Adipose tissue (tissue), 3 donors: ENCODE measurements around the gene MAPK1. TPM values are rescaled to one million over a fixed set of nuclear protein-coding genes. Genes with fewer than 3 reads are reported as not detected.
"Not testable (repeated sequence)": the region's sequence is repeated elsewhere in the genome, so short reads cannot be mapped to it uniquely, and the experiment has no call there.

Source experiments
- H3K27ac ChIP-seq: one replicate; pipeline ENCODE4 v1.5.1; 2013; ENCODE audit warnings: low read depth, low read length
- WGBS, 3 donors: extraction: QIAGEN DNeasy Blood & Tissue Kit; methylation state at CpG; one replicate each; pipeline ENCODE4 v1.1.7; 2013; 5-methylcytosine and 5-hydroxymethylcytosine counted together
- polyA plus RNA-seq, 3 donors: library from polyadenylated mRNA; stranded (reverse); fragments of 200-250 nt; gene quantifications; one replicate each; pipeline ENCODE4 v1.2.3, GENCODE V29; 2013
- donor health status: healthy with polysubstance abuse.
- donor health status: Bipolar disorder and iron deficiency.
- donor health status: healthy.

MAPK1 gene
- polyA plus RNA-seq, 3 donors = 12.6 to 22.3 (median 16.6) TPM

- WGBS, 3 donors = 87 to 88% (median 88%) methylated on average over 6 of the region's 6 CpGs
- H3K27ac ChIP-seq = no peak overlapping the region
Observed at GRCh38 chr22:21741790-21742189, 125.7 kb downstream of the MAPK1 start.

GRCh38 chr22:21741059-21741458, 126.4 kb downstream of the MAPK1 start:
- 81 to 89% (median 88%) methylated on average over 10 of the region's 10 CpGs for WGBS, 3 donors
- H3K27ac ChIP-seq = no peak overlapping the region

DNA sequence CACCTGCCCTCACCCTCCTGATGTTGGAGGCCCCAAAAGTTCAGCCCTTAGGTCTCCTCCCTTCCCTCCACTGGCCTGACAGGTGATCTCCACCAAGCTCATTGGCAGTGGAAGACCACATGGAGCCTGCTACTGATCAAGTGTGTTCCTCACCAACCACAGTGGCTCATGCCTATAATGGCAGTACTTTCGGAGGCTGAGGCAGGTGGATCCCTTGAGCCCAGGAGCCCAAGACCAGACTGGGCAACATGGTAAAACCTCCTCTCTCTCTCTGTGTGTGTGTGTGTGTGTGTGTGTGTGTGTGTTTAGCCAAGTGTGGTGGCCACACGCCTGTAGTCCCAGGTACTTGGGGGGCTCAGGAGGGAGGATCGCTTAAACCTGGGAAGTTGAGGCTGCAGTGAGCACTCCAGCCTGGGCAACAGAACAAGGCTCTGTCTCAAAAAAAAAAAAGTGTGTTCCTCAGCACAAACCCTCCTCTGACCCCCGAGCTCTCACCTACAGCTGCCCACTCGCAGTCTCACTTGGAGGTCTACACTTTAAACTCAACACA, 127.5 kb downstream of the MAPK1 start:
- no peak overlapping the region for H3K27ac ChIP-seq
- 85 to 98% (median 96%) methylated on average over 5 of the region's 5 CpGs for WGBS, 3 donors

DNA sequence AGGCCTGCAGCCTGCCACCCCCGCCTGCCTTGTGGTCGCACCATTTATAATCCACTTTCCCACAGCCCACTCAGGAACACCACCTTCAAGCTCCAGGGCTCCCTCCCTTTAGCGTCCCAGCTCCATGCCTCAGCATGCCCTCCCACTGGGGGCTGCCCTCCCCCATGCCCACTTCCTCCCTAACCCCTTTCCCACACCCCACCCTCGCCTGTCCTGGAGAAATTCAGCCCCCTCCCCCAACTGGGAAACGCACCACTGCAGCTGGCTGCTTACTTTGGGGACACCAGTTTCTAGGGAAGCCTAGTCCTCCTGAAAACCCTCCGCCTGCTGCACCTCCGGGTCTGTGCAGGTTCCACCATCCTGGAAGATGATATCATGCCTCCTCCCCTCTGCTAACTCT, 128.5 kb downstream of the MAPK1 start:
- no peak overlapping the region for H3K27ac ChIP-seq
- 52 to 57% (median 54%) methylated on average over 7 of the region's 7 CpGs for WGBS, 3 donors

- WGBS, 3 donors = 81 to 86% (median 85%) methylated on average over 8 of the region's 8 CpGs
Observed at GRCh38 chr22:21738081-21738480, 129.4 kb downstream of the MAPK1 start.

GRCh38 chr22:21736948-21737347, 130.5 kb downstream of the MAPK1 start:
- WGBS, 3 donors = 83 to 86% (median 85%) methylated on average over 9 of the region's 9 CpGs
- no peak overlapping the region for H3K27ac ChIP-seq

More at GRCh38 chr22:21738081-21738480, 129.4 kb downstream of the MAPK1 start:
- H3K27ac ChIP-seq = no peak overlapping the region

- WGBS, 3 donors = 7 to 9% (median 8%) methylated on average over 39 to 65 of the region's 65 CpGs
- no peak overlapping the region for H3K27ac ChIP-seq
Observed at GRCh38 chr22:21736084-21736642, 131.3 kb downstream of the MAPK1 start.

GRCh38 chr22:21735200-21736083, 132.0 kb downstream of the MAPK1 start, which contains the start of gene YPEL1:
Gene YPEL1, minus strand, starts transcription at chr22:21735794. Its CDS starts 25,050 bp downstream, at chr22:21710744.
- H3K27ac ChIP-seq = no peak within 1 kb of the TSS
- WGBS, 3 donors = 0 to 1% (median 1%) methylated on average over 61 to 102 of the region's 102 CpGs

DNA sequence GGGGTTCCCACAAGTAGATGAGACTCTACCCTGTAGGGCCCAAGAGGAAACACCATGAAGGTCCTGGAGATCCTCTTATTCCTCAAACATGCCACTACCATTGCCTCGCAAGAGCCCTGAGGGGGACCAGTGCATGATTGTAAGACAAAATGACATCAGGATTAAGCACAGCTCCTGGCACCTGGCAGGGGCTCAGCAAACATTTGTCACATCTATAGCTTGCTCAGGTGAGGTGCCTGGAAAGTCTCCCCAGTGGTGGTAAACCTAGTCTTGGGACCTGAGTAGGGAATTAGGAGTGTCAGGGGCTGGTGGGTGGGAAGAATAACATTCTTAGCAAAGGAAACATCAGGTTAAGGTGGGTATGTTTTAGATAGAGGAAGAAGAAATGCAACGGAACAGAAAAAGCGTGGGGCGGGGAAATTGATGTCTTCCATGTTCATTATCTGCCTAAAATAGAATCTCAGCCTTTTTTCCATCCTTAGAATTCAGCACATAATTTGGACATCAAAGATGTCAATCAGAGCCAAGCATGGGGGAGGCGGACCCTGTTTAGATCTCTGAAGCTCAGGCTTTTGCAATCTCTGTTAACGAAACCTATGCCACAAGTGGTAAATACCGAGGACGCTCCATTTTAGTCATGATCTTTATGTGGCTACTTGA, 132.8 kb downstream of the MAPK1 start:
- no peak overlapping the region for H3K27ac ChIP-seq
- 14 to 21% (median 19%) methylated on average over 8 of the region's 8 CpGs for WGBS, 3 donors

- H3K27ac ChIP-seq = no peak overlapping the region
- WGBS, 3 donors = 74 to 78% (median 74%) methylated on average over 5 of the region's 5 CpGs
Observed at GRCh38 chr22:21731503-21731902, 135.9 kb downstream of the MAPK1 start.

DNA sequence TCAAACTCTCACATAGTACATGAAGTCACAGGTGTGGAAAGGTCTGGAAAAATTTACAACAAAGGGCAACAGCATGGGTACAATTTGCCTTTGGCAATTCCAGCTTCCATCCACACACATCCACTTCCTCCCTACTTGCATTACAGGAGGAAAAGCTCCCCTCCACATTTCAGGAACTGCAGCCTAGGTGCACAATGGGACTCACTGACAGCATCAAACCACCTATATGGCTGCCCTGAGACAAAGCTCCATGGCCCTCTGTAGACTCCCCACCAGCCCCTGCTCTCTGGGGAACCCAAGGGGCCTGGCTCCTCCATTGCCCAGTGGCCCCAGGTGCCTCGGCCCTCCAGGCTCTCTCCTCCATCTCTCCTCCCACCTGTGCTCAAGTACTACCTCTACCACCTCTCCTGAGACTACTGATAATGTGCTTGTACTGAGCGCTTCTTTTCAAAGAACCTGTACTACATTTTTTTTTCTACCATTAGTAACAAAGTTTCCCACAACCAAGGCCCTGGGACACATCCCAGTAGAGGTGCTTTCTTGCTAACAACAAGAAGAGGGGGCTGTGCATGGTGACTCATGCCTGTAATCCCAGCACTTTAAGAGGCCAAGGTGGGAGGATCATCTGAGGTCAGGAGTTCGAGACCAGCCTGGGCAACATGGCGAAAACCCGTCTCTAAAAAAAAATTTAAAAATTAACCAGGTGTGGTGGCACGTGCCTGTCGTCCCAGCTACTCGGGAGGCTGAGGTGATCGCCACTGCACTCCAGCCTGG, 136.7 kb downstream of the MAPK1 start:
- WGBS, 3 donors = 92 to 95% (median 93%) methylated on average over 9 of the region's 9 CpGs
- H3K27ac ChIP-seq = no peak overlapping the region

DNA sequence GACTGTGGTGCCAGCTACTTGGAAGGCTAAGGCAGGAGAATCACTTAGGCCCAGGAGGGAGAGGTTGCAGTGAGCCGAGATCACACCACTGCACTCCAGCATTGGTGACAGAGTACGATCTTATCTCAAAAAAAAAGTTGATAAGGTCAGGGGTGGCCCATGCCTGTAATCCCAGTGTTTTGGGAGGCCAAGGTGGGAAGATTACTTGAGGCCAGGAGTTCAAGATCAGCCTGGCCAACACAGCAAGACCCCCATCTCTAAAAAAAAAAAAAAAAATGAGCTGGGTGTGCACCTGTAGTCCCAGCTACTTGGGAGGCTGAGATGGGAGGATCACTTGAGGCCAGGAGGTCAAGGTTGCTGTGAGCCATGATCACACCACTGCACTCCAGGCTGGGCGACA, 138.3 kb downstream of the MAPK1 start:
- H3K27ac ChIP-seq = not testable (repeated sequence)
- WGBS, 3 donors = 81 to 96% (median 86%) methylated on average over 3 of the region's 3 CpGs

DNA sequence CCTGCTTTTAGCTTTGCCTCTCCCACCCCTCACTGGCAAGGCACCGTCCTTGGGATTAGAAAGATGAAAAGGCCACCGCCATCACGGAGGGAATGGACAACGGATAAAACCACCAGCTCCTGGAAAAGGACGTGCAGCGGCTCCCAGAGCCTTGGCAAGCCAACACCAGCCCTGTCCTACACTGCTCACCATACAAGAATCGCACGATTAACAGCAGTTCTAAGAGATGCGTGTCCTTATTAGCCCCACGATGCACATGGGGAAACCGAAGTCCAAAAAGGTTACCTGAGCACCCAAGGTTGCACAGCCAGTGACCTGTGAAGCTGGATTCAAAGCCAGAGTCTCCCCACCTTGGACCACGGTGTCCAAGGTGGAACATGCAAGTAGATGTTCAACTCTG, 139.2 kb downstream of the MAPK1 start:
- 76 to 85% (median 80%) methylated on average over 12 of the region's 12 CpGs for WGBS, 3 donors

DNA sequence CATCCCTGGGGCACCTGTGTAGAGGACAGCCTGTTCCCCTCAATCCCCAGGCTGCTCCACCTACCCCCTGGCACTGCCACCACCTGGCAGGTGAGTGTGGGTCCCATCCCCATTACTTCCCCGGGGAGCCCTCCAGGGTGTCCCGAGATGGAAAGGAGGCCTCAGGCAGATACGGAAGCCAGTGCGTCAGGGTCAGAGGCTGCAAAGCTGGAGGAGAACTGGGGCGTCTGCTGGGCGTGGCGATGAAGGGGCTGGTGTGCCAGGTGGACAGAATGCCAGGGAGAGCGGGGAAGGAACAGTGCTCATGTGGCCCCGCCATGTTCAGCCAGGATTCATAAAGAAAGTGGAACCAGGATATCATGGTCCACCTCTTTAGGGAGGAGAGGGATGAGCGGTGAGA, 139.7 kb downstream of the MAPK1 start:
- 95 to 96% (median 96%) methylated on average over 10 of the region's 10 CpGs for WGBS, 3 donors
- no peak overlapping the region for H3K27ac ChIP-seq

More for the DNA sequence above, 139.2 kb downstream of the MAPK1 start:
- H3K27ac ChIP-seq = no peak overlapping the region

GRCh38 chr22:21727159-21727558, 140.3 kb downstream of the MAPK1 start:
- H3K27ac ChIP-seq = no peak overlapping the region
- 82 to 86% (median 84%) methylated on average over 4 of the region's 4 CpGs for WGBS, 3 donors

GRCh38 chr22:21726650-21727049, 140.8 kb downstream of the MAPK1 start:
- WGBS, 3 donors = 34 to 76% (median 72%) methylated on average over 5 of the region's 5 CpGs

GRCh38 chr22:21725956-21726649, 141.3 kb downstream of the MAPK1 start:
- 83 to 97% (median 94%) methylated on average over 19 of the region's 19 CpGs for WGBS, 3 donors
- H3K27ac ChIP-seq = no peak overlapping the region

More at GRCh38 chr22:21726650-21727049, 140.8 kb downstream of the MAPK1 start:
- no peak overlapping the region for H3K27ac ChIP-seq

DNA sequence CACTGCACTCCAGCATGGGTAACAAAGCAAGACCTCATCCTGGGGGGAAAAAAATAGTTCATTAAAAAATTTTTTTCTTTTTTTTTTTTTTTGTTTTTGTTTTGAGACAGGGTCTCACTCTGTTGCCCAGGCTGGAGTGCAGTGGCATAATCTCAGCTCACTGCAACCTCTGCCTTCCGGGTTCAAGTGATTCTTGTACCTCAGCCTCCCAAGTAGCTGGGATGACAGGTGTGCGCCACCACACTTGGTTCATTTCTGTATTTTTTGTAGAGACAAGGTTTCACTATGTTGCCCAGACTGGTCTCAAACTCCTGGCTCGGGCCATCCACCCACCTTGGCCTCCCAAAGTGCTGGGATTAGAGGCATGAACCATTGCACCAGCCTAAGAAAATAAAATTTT, 142.9 kb downstream of the MAPK1 start:
- 96 to 97% (median 96%) methylated on average over 3 of the region's 3 CpGs for WGBS, 3 donors
- not testable (repeated sequence) for H3K27ac ChIP-seq
